Measurements from ENCODE around the gene MYL10.

- TF ChIP-seq CTCF (IDR thresholded peaks at IDR 0.05 in 4 of 5, conservative IDR thresholded peaks at IDR 0.05 in 1 of 5) (no peak), POLR2A (IDR thresholded peaks at IDR 0.05) (no peak)
Observed at GRCh38 chr7:101567230-101567629, 61.9 kb downstream of the MYL10 start.
